ENCODE measurements around the gene GSTA2.
"Not testable (repeated sequence)": the region's sequence is repeated elsewhere in the genome, so short reads cannot be mapped to it uniquely, and the experiment has no call there.

- TF ChIP-seq CTCF, EP300, POLR2A (IDR thresholded peaks at IDR 0.05): not testable (repeated sequence)
Observed at GRCh38 chr6:52803668-52804255, 40.5 kb upstream of the GSTA2 start, which contains the start of gene GSTA1.

Measured in gastroesophageal sphincter (tissue), 3 donors.